ENCODE results near the gene IGFBP5. TPM values are rescaled to one million over a fixed set of nuclear protein-coding genes. Genes with fewer than 3 reads are reported as not detected.
A peak's percentile ranks its signal among the peaks of the same experiment; 100 is the strongest.

The IGFBP5 gene
- total RNA-seq, 1 experiment from 2014 or later: 0.20 TPM

DNA sequence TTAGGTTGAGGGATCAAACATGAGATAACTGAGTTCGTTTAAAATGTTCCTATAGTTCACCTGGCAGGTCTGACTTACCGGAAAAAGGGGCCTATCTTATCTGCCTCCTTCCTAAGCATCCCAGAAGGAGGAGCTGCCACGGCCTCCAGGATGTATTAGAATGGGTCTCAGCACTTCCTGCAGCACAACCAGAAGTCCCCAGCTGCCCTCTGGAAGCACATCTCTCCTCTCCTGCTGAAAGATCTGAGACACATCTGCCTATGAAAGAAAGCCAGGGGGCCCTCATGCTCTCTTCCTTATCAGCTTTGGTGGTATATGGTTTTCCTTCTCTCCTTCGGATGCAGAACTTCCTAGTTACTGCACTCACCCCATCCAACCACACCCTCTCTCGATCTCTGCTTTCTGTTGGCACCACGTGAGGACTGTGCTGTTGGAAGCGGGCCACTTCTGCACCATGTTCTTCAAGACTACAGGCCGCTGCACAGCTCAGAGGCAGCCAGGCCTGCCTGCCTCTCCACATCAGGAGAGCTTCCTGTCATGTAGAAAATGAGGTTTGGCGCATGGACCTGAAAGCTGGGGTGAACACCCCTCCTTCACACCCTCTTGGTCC is 6.5 kb downstream of the IGFBP5 start:
- DNase-seq: no peak
- Histone ChIP-seq H3K4me3 (ENCODE audit: low read depth, low read length) (no peak overlapping the region), H3K36me3 (ENCODE audit: control insufficient read depth, insufficient read depth, low read length) (no peaks in the 10 kb centered on the region), H3K27me3 (replicated peaks; ENCODE audit: control insufficient read depth, insufficient read depth, low read length) (no peaks in the 10 kb centered on the region), H3K9me3 (no peaks in the 10 kb centered on the region), H3K4me1 (no peaks in the 10 kb centered on the region)
- Mint-ChIP-seq H3K9me3 (ENCODE audit: unreplicated experiment) (no peaks in the 10 kb centered on the region), H3K27ac (ENCODE audit: unreplicated experiment) (no peak overlapping the region), H3K4me3 (ENCODE audit: unreplicated experiment) (no peak overlapping the region), H3K4me1 (ENCODE audit: low read depth, unreplicated experiment) (peaks cover 21% of the 10 kb centered on the region), H3K36me3 (ENCODE audit: insufficient read depth, unreplicated experiment) (no peaks in the 10 kb centered on the region), H3K27me3 (ENCODE audit: insufficient read depth, unreplicated experiment) (peaks cover 18% of the 10 kb centered on the region)
- TF ChIP-seq, protein P1, sequence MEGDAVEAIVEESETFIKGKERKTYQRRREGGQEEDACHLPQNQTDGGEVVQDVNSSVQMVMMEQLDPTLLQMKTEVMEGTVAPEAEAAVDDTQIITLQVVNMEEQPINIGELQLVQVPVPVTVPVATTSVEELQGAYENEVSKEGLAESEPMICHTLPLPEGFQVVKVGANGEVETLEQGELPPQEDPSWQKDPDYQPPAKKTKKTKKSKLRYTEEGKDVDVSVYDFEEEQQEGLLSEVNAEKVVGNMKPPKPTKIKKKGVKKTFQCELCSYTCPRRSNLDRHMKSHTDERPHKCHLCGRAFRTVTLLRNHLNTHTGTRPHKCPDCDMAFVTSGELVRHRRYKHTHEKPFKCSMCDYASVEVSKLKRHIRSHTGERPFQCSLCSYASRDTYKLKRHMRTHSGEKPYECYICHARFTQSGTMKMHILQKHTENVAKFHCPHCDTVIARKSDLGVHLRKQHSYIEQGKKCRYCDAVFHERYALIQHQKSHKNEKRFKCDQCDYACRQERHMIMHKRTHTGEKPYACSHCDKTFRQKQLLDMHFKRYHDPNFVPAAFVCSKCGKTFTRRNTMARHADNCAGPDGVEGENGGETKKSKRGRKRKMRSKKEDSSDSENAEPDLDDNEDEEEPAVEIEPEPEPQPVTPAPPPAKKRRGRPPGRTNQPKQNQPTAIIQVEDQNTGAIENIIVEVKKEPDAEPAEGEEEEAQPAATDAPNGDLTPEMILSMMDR (IDR thresholded peaks at IDR 0.05; ENCODE audit: insufficient read depth in 1 of 2, low read depth in 1 of 2, low read length in 1 of 2, severe bottlenecking in 1 of 2, unreplicated experiment in 1 of 2): no peak
- intact Hi-C loops (cut with micrococcal nuclease; ENCODE audit: unreplicated experiment): no loop called here
- BruUV-seq (replicated peaks): no TSS peak
- ChIA-PET POLR2A (no interaction called here), CTCF (interaction anchor here (0.6 kb wide), 1 partner anchor 294 kb away, joined by 6 read pairs; no protein-coding TSS in a partner anchor)

DNA sequence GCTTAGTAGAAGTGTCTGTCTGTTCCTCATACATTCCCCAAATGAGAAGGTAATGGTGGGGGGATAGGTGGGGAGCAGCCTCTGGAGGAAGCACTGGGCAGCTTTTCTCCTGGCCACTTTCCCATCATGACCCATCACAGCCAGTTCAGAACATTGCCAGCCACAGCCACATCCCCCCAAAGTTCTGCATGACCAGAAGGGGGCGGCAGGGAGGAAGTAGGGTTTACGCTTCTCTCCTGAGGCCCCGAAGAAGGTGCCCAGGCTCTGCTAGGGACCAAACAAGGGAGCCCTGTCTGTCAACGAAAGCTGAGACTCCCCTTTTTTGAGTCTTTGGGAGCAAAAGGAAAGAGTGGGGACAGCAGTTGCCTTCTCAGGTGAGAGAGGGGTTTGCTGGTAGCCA is 7.7 kb downstream of the IGFBP5 start:
- no peak overlapping the region for H3K4me3 Mint-ChIP-seq (ENCODE audit: unreplicated experiment)
- H3K4me3 ChIP-seq (ENCODE audit: low read depth, low read length): no peak overlapping the region
- H3K27ac Mint-ChIP-seq (ENCODE audit: unreplicated experiment): no peak overlapping the region
- POLR2A ChIA-PET: no interaction called here
- H3K36me3 ChIP-seq (ENCODE audit: control insufficient read depth, insufficient read depth, low read length): no peaks in the 10 kb centered on the region
- H3K4me1 ChIP-seq: no peaks in the 10 kb centered on the region
- peak in 1 of 2 experiments; percentile 34 for DNase-seq
- intact Hi-C loops (cut with micrococcal nuclease; ENCODE audit: unreplicated experiment): no loop called here
- no peaks in the 10 kb centered on the region for H3K9me3 ChIP-seq
- H3K27me3 Mint-ChIP-seq (ENCODE audit: insufficient read depth, unreplicated experiment): peaks cover 16% of the 10 kb centered on the region
- no peaks in the 10 kb centered on the region for H3K36me3 Mint-ChIP-seq (ENCODE audit: insufficient read depth, unreplicated experiment)
- TF ChIP-seq, protein P1 (IDR thresholded peaks at IDR 0.05; ENCODE audit: insufficient read depth in 1 of 2, low read depth in 1 of 2, low read length in 1 of 2, severe bottlenecking in 1 of 2, unreplicated experiment in 1 of 2): peak in 1 of 2 experiments; percentile 39
- H3K9me3 Mint-ChIP-seq (ENCODE audit: unreplicated experiment): no peaks in the 10 kb centered on the region
- H3K27me3 ChIP-seq (replicated peaks; ENCODE audit: control insufficient read depth, insufficient read depth, low read length): no peaks in the 10 kb centered on the region
- CTCF ChIA-PET: no interaction called here
- peaks cover 17% of the 10 kb centered on the region for H3K4me1 Mint-ChIP-seq (ENCODE audit: low read depth, unreplicated experiment)
- no TSS peak for BruUV-seq (replicated peaks)

DNA sequence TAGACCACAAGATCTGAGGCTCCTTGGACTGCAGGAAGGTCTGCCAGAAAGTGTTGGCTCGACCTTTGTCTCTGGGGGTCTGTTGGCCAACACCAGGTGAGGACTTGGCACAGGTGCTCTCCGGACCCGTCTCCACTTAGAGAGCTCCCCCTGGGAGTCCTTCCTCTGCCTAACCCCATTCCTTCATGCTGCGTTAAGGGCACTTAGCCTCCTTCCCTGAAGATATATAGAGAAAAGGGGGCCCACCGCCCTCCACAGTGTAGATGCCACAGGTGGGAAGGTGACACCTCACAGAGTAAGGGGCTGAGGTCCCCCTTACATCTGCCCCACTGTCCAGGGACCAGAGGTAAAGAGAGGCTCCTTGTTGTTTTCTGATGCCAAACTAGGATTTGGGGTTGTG is 8.2 kb downstream of the IGFBP5 start:
- POLR2A ChIA-PET: no interaction called here
- no peak overlapping the region for H3K4me3 Mint-ChIP-seq (ENCODE audit: unreplicated experiment)
- no peaks in the 10 kb centered on the region for H3K27me3 ChIP-seq (replicated peaks; ENCODE audit: control insufficient read depth, insufficient read depth, low read length)

More for the DNA sequence above, 8.2 kb downstream of the IGFBP5 start:
- BruUV-seq (replicated peaks): no TSS peak
- CTCF ChIA-PET: no interaction called here
- no peaks in the 10 kb centered on the region for H3K36me3 ChIP-seq (ENCODE audit: control insufficient read depth, insufficient read depth, low read length)
- H3K4me1 Mint-ChIP-seq (ENCODE audit: low read depth, unreplicated experiment): peaks cover 12% of the 10 kb centered on the region
- no peaks in the 10 kb centered on the region for H3K9me3 Mint-ChIP-seq (ENCODE audit: unreplicated experiment)
- H3K27ac Mint-ChIP-seq (ENCODE audit: unreplicated experiment): no peak overlapping the region
- H3K9me3 ChIP-seq: no peaks in the 10 kb centered on the region
- intact Hi-C loops (cut with micrococcal nuclease; ENCODE audit: unreplicated experiment): no loop called here
- peaks cover 15% of the 10 kb centered on the region for H3K27me3 Mint-ChIP-seq (ENCODE audit: insufficient read depth, unreplicated experiment)
- H3K4me3 ChIP-seq (ENCODE audit: low read depth, low read length): no peak overlapping the region
- no peaks in the 10 kb centered on the region for H3K4me1 ChIP-seq
- TF ChIP-seq, protein P1 (IDR thresholded peaks at IDR 0.05; ENCODE audit: insufficient read depth in 1 of 2, low read depth in 1 of 2, low read length in 1 of 2, severe bottlenecking in 1 of 2, unreplicated experiment in 1 of 2): no peak
- no peaks in the 10 kb centered on the region for H3K36me3 Mint-ChIP-seq (ENCODE audit: insufficient read depth, unreplicated experiment)
- DNase-seq: no peak
